HG03558 (cell line): ENCODE data around the gene DIO3.
"Not testable (repeated sequence)": the region's sequence is repeated elsewhere in the genome, so short reads cannot be mapped to it uniquely, and the experiment has no call there.

Experiments used
- ATAC-seq: cut with Tn5 transposase; IDR thresholded peaks from one replicate; pipeline ENCODE4 v1.9.1; 2021; ENCODE audit warnings: moderate number of reproducible peaks; ENCODE audit not compliant: unreplicated experiment; ENCODE audit errors: extremely low read depth

DIO3 gene

GRCh38 chr14:101540481-101541462 is 20.5 kb upstream of the DIO3 start:
- ATAC-seq = no peak

GRCh38 chr14:101542391-101542790 is 18.9 kb upstream of the DIO3 start:
- no peak for ATAC-seq

- ATAC-seq = no peak
Measured at GRCh38 chr14:101543814-101544213, 17.5 kb upstream of the DIO3 start.

- no peak for ATAC-seq
Measured at GRCh38 chr14:101544550-101544949, 16.7 kb upstream of the DIO3 start.

- no peak for ATAC-seq
Measured at GRCh38 chr14:101546706-101547105, 14.6 kb upstream of the DIO3 start.

GRCh38 chr14:101547107-101547738 is 14.1 kb upstream of the DIO3 start:
- ATAC-seq = no peak

GRCh38 chr14:101547961-101548669 is 13.2 kb upstream of the DIO3 start:
- ATAC-seq = no peak

- no peak for ATAC-seq
Measured at GRCh38 chr14:101548710-101549109, 12.6 kb upstream of the DIO3 start.

GRCh38 chr14:101549154-101549553 is 12.1 kb upstream of the DIO3 start:
- ATAC-seq = no peak

- ATAC-seq = not testable (repeated sequence)
Measured at GRCh38 chr14:101550202-101550912, 10.9 kb upstream of the DIO3 start.

- no peak for ATAC-seq
Measured at GRCh38 chr14:101551729-101552595, 9.3 kb upstream of the DIO3 start.

GRCh38 chr14:101552786-101553231 is 8.5 kb upstream of the DIO3 start:
- no peak for ATAC-seq

GRCh38 chr14:101553393-101553792 is 7.9 kb upstream of the DIO3 start:
- ATAC-seq = no peak

GRCh38 chr14:101553931-101554330 is 7.4 kb upstream of the DIO3 start:
- no peak for ATAC-seq

- ATAC-seq = no peak
Measured at GRCh38 chr14:101554991-101555668, 6.2 kb upstream of the DIO3 start.

GRCh38 chr14:101555669-101556043 is 5.6 kb upstream of the DIO3 start:
- not testable (repeated sequence) for ATAC-seq

GRCh38 chr14:101556131-101556530 is 5.2 kb upstream of the DIO3 start:
- no peak for ATAC-seq

GRCh38 chr14:101556566-101557320 is 4.6 kb upstream of the DIO3 start:
- no peak for ATAC-seq
